ENCODE results near the gene IFITM2.

IFITM2 gene

DNA sequence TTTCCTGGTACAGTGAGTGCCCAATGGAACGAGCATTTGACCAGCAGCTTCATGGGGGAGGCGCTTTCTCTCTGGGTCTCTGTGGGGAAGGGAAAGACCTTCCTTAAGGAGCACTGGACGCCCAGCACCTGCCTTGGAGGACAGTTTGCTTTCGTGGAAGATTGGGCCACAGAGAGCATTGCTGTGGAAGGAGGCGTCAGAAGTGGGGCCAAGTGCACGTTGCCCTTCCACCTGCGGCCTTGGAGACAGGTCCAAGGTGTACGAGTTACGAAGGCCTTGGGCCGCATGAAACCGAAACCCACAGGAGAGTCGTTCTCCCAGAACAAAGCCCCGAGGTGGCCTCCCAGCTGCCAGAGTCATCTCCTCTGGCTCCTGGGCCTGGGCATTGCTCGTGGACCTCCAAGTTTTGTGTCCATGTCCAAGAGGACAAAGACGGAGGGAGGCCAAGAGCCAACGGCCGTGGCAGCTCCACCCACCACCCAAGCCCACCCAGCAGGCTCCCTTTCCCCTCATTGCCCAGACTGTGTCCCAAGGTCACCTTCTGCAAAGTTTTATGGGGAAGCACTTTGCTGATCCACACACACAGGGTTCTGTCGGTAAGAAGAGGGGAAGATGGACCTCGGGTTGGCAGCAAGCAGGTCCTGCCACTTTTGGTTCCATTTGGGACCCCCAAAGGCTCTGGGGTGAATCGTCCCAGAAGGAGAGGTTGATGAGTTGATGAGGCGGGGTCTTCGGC is 35.3 kb upstream of the IFITM2 start:
- Histone ChIP-seq H3K4me1 (ENCODE audit: control insufficient read depth, insufficient read depth, low read length) (no peaks in the 10 kb centered on the region; the same call in 1 of the 2 replicates), H3K36me3 (ENCODE audit: control insufficient read depth, insufficient read depth, low read length) (no peaks in the 10 kb centered on the region), H3K9me3 (ENCODE audit: control insufficient read depth, insufficient read depth, low read length) (no peaks in the 10 kb centered on the region), H3K27ac (ENCODE audit: low read length) (no peak overlapping the region), H3K4me3 (ENCODE audit: low read length) (no peak overlapping the region), H3K27me3 (ENCODE audit: control insufficient read depth, insufficient read depth, low read length) (no peaks in the 10 kb centered on the region)
- DNase-seq (ENCODE audit: low read depth, low spot score) = no peak
- no CpG with 5 or more reads among the region's 22 CpGs for WGBS (ENCODE audit: insufficient coverage, insufficient read length)

GRCh38 chr11:272931-273198 is 34.8 kb upstream of the IFITM2 start:
- Histone ChIP-seq H3K27me3 (ENCODE audit: control insufficient read depth, insufficient read depth, low read length) (no peaks in the 10 kb centered on the region), H3K36me3 (ENCODE audit: control insufficient read depth, insufficient read depth, low read length) (no peaks in the 10 kb centered on the region), H3K4me1 (ENCODE audit: control insufficient read depth, insufficient read depth, low read length) (no peaks in the 10 kb centered on the region; the same call in 1 of the 2 replicates), H3K9me3 (ENCODE audit: control insufficient read depth, insufficient read depth, low read length) (no peaks in the 10 kb centered on the region), H3K4me3 (ENCODE audit: low read length) (no peak overlapping the region), H3K27ac (ENCODE audit: low read length) (no peak overlapping the region)
- DNase-seq (ENCODE audit: low read depth, low spot score) = no peak
- WGBS (ENCODE audit: insufficient coverage, insufficient read length) = no CpG with 5 or more reads among the region's 6 CpGs

DNA sequence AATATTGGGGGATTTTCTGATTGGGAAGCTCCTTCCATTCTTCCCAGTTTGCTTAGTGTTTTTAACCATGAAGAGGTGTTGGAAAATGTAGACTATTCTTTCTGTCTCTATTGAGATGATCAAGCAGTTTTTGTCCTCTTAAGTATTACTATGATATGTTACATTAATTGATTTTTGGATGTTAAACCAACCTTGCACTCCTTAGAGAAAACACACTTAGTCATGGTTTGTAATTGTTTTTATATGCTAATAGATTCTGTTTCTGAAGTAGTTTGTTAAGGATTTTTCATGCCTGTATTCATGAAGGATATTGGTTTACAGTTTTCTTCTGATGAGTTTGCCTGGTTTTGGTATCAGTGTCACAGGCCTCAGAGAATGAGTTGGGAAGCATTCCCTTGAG is 31.4 kb upstream of the IFITM2 start:
- H3K27me3 ChIP-seq (ENCODE audit: control insufficient read depth, insufficient read depth, low read length) = peaks cover 6% of the 10 kb centered on the region; the same call in 1 of the 2 replicates

GRCh38 chr11:278001-278951 is 29.3 kb upstream of the IFITM2 start, which contains the start of gene NLRP6:
TSS of gene NLRP6 (plus strand) at chr11:278407. CDS start at chr11:278570, 163 bp downstream.
- WGBS (ENCODE audit: insufficient coverage, insufficient read length) = no CpG with 5 or more reads among the region's 21 CpGs
- no peak within 1 kb of the TSS for H3K27ac ChIP-seq (ENCODE audit: low read length)
- H3K9me3 ChIP-seq (ENCODE audit: control insufficient read depth, insufficient read depth, low read length) = no peaks in the 10 kb centered on the region
- peaks cover 12% of the 10 kb centered on the region; the same call in 1 of the 2 replicates for H3K27me3 ChIP-seq (ENCODE audit: control insufficient read depth, insufficient read depth, low read length)
- H3K4me3 ChIP-seq (ENCODE audit: low read length) = no peak within 1 kb of the TSS
- H3K36me3 ChIP-seq (ENCODE audit: control insufficient read depth, insufficient read depth, low read length) = peaks cover 4% of the 10 kb centered on the region; the same call in 1 of the 2 replicates
- H3K4me1 ChIP-seq (ENCODE audit: control insufficient read depth, insufficient read depth, low read length) = 0 out of 2 replicates have a peak, but pooled peaks cover 1% of the 10 kb centered on the region
- DNase-seq (ENCODE audit: low read depth, low spot score) = no peak

More for the DNA sequence above, 31.4 kb upstream of the IFITM2 start:
- DNase-seq (ENCODE audit: low read depth, low spot score) = no peak
- H3K4me3 ChIP-seq (ENCODE audit: low read length) = no peak overlapping the region
- no peaks in the 10 kb centered on the region for H3K9me3 ChIP-seq (ENCODE audit: control insufficient read depth, insufficient read depth, low read length)
- no peak overlapping the region for H3K27ac ChIP-seq (ENCODE audit: low read length)
- peaks cover 1% of the 10 kb centered on the region; the same call in 1 of the 2 replicates for H3K4me1 ChIP-seq (ENCODE audit: control insufficient read depth, insufficient read depth, low read length)
- peaks cover 4% of the 10 kb centered on the region; the same call in 1 of the 2 replicates for H3K36me3 ChIP-seq (ENCODE audit: control insufficient read depth, insufficient read depth, low read length)

- H3K36me3 ChIP-seq (ENCODE audit: control insufficient read depth, insufficient read depth, low read length) = peaks cover 4% of the 10 kb centered on the region; the same call in 1 of the 2 replicates
- WGBS (ENCODE audit: insufficient coverage, insufficient read length) = no CpG with 5 or more reads among the region's 97 CpGs
- no peak overlapping the region for H3K27ac ChIP-seq (ENCODE audit: low read length)
- H3K9me3 ChIP-seq (ENCODE audit: control insufficient read depth, insufficient read depth, low read length) = no peaks in the 10 kb centered on the region
- no peak overlapping the region for H3K4me3 ChIP-seq (ENCODE audit: low read length)
- H3K27me3 ChIP-seq (ENCODE audit: control insufficient read depth, insufficient read depth, low read length) = peaks cover 12% of the 10 kb centered on the region; the same call in 1 of the 2 replicates
- DNase-seq (ENCODE audit: low read depth, low spot score) = no peak
- H3K4me1 ChIP-seq (ENCODE audit: control insufficient read depth, insufficient read depth, low read length) = peaks cover 3% of the 10 kb centered on the region; the same call in 1 of the 2 replicates
Measured at GRCh38 chr11:279040-279965, 28.3 kb upstream of the IFITM2 start.

DNA sequence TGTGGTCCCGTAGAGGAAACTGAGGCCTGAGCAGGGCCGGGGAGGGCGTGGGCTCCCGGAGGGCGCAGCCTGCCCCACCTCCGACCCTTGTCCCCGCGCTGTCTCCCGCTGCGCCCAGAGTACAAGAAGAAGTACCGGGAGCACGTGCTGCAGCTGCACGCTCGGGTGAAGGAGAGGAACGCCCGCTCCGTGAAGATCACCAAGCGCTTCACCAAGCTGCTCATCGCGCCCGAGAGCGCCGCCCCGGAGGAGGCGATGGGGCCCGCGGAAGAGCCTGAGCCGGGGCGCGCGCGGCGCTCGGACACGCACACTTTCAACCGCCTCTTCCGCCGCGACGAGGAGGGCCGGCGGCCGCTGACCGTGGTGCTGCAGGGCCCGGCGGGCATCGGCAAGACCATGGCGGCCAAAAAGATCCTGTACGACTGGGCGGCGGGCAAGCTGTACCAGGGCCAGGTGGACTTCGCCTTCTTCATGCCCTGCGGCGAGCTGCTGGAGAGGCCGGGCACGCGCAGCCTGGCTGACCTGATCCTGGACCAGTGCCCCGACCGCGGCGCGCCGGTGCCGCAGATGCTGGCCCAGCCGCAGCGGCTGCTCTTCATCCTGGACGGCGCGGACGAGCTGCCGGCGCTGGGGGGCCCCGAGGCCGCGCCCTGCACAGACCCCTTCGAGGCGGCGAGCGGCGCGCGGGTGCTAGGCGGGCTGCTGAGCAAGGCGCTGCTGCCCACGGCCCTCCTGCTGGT is 27.5 kb upstream of the IFITM2 start:
- H3K4me3 ChIP-seq (ENCODE audit: low read length) = no peak overlapping the region
- peaks cover 12% of the 10 kb centered on the region; the same call in 1 of the 2 replicates for H3K27me3 ChIP-seq (ENCODE audit: control insufficient read depth, insufficient read depth, low read length)
- no CpG with 5 or more reads among the region's 85 CpGs for WGBS (ENCODE audit: insufficient coverage, insufficient read length)

GRCh38 chr11:280706-281485 is 26.7 kb upstream of the IFITM2 start:
- Histone ChIP-seq H3K4me3 (ENCODE audit: low read length) (no peak overlapping the region), H3K9me3 (ENCODE audit: control insufficient read depth, insufficient read depth, low read length) (no peaks in the 10 kb centered on the region), H3K27me3 (ENCODE audit: control insufficient read depth, insufficient read depth, low read length) (peaks cover 12% of the 10 kb centered on the region; the same call in 1 of the 2 replicates), H3K4me1 (ENCODE audit: control insufficient read depth, insufficient read depth, low read length) (peaks cover 3% of the 10 kb centered on the region; the same call in 1 of the 2 replicates), H3K27ac (ENCODE audit: low read length) (no peak overlapping the region), H3K36me3 (ENCODE audit: control insufficient read depth, insufficient read depth, low read length) (peaks cover 4% of the 10 kb centered on the region; the same call in 1 of the 2 replicates)
- no peak for DNase-seq (ENCODE audit: low read depth, low spot score)
- no CpG with 5 or more reads among the region's 79 CpGs for WGBS (ENCODE audit: insufficient coverage, insufficient read length)

More for the DNA sequence above, 27.5 kb upstream of the IFITM2 start:
- DNase-seq (ENCODE audit: low read depth, low spot score) = no peak
- H3K9me3 ChIP-seq (ENCODE audit: control insufficient read depth, insufficient read depth, low read length) = no peaks in the 10 kb centered on the region
- peaks cover 3% of the 10 kb centered on the region; the same call in 1 of the 2 replicates for H3K4me1 ChIP-seq (ENCODE audit: control insufficient read depth, insufficient read depth, low read length)
- no peak overlapping the region for H3K27ac ChIP-seq (ENCODE audit: low read length)
- H3K36me3 ChIP-seq (ENCODE audit: control insufficient read depth, insufficient read depth, low read length) = peaks cover 4% of the 10 kb centered on the region; the same call in 1 of the 2 replicates

- WGBS (ENCODE audit: insufficient coverage, insufficient read length) = no CpG with 5 or more reads among the region's 26 CpGs
- H3K4me3 ChIP-seq (ENCODE audit: low read length) = no peak overlapping the region
- H3K4me1 ChIP-seq (ENCODE audit: control insufficient read depth, insufficient read depth, low read length) = peaks cover 3% of the 10 kb centered on the region; the same call in 1 of the 2 replicates
- peaks cover 12% of the 10 kb centered on the region; the same call in 1 of the 2 replicates for H3K27me3 ChIP-seq (ENCODE audit: control insufficient read depth, insufficient read depth, low read length)
- no peak overlapping the region for H3K27ac ChIP-seq (ENCODE audit: low read length)
- DNase-seq (ENCODE audit: low read depth, low spot score) = no peak
- H3K9me3 ChIP-seq (ENCODE audit: control insufficient read depth, insufficient read depth, low read length) = no peaks in the 10 kb centered on the region
- H3K36me3 ChIP-seq (ENCODE audit: control insufficient read depth, insufficient read depth, low read length) = peaks cover 4% of the 10 kb centered on the region; the same call in 1 of the 2 replicates
Measured at GRCh38 chr11:281486-282161, 26.0 kb upstream of the IFITM2 start.
